Stimulated activated CD4-positive, alpha-beta T cell treated with anti-CD3 and anti-CD28 coated beads, TNF-alpha, amount 100 ng/mL, for 4 hours (primary cell): ENCODE data around the gene UBE2E1.
"Not testable (repeated sequence)": the region's sequence is repeated elsewhere in the genome, so short reads cannot be mapped to it uniquely, and the experiment has no call there.

Experiments
- DNase-seq, 3 experiments: peaks; one replicate each; pipeline ENCODE4 v3.0.0-alpha.2; 2020; ENCODE audit warnings: low read depth in 3 of 3

The UBE2E1 gene

DNA sequence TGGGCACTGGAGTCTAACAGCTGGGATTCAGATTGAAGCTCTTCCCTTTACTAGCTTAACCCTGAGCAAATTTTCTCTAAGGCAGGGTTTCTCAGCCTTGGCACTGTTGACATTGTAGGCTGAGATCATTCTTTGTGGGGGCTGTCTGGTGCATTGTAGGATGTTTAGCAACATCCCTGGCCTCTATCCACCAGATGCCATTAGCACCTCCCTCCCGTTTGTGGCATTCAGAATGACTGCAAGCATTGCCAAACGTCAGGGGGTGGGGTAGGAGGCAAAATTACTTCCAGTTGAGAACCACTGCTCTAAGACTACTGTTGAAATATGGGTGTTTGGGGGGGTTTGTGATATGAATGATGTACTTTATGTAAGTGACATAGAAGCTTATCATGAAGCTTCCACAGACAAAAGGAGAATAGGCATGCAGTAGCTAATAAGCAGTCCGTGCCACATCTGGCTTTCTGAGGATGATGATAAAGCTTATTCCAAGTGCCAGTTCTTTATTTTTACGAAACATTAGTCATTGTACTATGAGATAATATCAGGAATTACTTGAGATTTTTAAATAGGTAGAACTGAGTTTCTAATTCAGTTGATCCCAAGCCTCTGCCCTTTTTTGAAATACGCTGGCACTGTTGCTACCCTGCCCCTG, 71.7 kb downstream of the UBE2E1 start:
- DNase-seq, result no peak

GRCh38 chr3:23879485-23879884, 73.7 kb downstream of the UBE2E1 start:
- DNase-seq, result no peak

GRCh38 chr3:23880703-23881339, 75.1 kb downstream of the UBE2E1 start:
- DNase-seq, result no peak

DNA sequence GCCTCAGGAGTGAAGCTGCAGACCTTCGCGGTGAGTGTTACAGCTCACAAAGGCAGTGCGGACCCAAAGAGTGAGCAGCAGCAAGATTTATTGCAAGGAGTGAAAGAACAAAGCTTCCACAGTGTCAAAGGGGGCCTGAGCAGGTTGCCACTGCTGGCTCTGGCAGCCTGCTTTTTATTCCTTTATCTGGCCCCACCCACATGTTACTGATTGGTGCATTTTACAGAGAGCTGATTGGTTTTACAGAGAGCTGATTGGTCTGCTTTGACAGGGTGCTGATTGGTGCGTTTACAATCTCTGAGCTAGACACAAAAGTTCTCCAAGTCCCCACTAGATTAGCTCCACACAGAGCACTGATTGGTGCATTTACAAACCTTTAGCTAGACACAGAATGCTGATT, 76.2 kb downstream of the UBE2E1 start:
- DNase-seq, result not testable (repeated sequence)

GRCh38 chr3:23882487-23882918, 76.7 kb downstream of the UBE2E1 start:
- no peak for DNase-seq

- no peak for DNase-seq
Observed at GRCh38 chr3:23884481-23884880, 78.7 kb downstream of the UBE2E1 start.

- DNase-seq, result no peak
Observed at GRCh38 chr3:23885210-23885609, 79.5 kb downstream of the UBE2E1 start.

GRCh38 chr3:23886311-23886710, 80.6 kb downstream of the UBE2E1 start:
- DNase-seq, result no peak

- DNase-seq, result no peak
Observed at GRCh38 chr3:23888617-23889228, 83.0 kb downstream of the UBE2E1 start.

DNA sequence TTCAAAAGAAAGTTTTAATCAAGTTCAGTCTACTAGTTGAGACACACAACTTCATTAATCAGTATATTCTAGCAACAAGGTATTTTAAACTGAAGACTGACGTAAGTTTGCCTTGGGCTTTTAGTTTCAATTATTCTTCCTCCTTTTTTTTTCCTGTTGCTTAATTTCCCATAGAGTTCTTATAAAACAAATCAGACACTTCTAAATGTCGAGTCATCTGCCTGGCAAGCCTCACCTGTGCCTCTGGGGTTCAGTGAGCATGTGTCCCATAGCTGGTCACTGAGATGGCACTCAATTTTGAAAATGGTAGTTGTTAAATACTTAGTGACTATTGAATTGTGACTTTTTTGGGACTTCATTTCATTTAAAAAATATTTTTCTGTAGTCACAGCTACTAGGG, 83.6 kb downstream of the UBE2E1 start:
- DNase-seq, result no peak

- no peak for DNase-seq
Observed at GRCh38 chr3:23889950-23890349, 84.2 kb downstream of the UBE2E1 start.

DNA sequence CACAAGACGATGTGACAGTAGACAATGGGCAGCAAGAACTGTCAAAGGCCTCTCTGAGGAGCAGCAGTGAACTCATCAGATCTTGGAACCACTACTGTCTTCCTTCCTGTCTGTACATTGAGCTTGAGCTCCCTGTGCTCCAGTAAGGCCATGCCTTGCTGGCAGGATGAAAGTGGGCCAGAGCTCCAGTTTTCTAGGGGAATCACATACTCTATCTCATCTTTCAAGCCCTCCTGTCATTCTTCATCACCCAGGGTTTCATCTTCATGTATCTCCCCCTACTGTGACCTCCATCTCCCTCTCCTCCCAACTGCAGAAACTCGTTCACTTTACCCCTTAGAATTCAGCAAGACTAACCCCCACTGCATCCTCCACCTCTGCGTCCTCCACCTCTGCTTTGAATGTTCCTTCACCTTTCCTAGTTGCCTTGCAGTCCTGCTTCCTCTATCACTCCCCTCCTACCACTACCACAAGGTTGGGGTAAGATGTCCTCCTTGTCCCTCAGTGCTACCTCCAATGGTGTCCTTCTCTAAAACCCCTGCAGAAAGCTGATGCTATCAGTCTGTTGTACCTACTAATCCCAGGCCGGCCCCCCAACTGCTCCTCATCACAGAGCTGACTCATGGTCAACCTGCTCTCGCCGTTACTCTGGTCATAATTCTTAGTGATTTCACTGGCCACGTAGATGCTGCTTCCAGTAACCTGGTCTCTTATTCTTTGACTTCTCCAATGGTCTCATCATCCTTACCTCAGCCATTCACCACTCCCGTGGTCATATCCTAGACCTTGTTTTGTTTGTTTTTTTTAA, 88.7 kb downstream of the UBE2E1 start:
- no peak for DNase-seq

DNA sequence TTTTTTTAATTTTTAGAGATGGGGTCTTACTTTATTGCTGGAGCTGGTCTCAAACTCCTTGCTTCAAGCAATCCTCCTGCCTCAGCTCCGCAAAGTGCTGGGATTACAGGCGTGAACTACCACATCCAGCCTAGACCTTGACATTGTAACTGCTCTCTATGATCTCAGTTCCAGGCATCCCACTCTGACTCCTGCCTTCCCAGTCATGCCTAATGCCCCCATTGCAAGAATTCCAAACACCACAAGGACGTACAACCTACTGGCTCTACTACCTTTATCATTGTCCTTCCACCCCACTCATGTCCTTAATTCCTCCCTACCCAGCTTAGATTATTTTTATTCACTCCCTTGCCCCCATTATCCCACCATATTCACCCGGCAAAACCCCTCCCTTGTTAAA, 89.4 kb downstream of the UBE2E1 start:
- DNase-seq, result no peak

DNA sequence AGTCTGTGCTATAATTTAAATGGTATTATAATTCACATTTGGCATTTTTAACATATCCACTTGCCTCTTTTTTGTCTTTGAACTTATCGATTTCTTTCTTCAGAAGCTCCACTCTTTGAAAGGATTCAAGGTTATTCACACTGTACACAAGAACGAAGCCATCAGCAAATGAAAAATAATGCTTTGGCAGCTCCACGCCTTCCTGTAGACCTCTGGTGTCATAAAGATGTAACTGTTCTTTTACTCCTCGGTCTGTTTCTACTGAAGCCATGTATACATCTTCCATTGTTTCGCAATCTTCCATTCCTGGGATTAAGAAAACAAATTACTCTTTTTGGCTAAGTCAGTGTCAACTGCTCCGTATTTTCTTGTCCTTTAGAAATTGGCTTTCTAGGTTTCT, 95.0 kb downstream of the UBE2E1 start:
- DNase-seq, result no peak

DNA sequence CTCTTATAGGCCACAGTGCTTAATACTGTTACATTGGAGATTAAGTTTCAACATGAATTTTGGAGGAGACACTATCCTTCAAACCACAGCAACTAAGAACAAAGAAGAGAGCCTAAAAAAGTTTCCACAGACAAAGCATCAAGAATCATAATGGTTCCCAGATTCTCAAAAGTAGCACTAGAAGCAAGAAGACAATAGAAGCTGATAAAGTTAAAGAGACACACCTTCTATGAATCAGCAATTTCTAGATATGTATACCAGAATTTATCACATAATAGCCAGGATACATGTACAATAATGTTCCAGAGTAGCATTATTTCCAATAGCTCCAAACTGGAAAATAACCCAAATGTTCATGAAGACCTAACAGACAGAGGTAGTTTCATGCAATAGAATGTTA, 98.8 kb downstream of the UBE2E1 start:
- no peak for DNase-seq

DNA sequence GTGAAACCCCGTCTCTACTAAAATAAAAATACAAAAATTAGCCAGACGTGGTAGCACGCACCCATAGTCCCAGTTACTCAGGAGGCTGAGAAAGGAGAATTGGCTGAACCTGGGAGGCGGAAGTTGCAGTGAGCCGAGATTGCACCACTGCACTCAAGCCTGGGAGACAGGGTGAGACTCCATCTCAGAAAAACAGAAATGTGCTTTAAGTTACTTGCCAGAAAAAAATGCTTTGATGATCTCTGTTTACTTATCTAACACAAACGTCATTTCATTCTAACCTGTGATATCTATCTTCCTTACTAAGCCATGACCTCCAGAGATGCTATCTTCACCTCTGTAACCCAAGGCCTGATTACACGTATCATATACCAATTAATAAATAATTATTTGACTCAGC, 103.6 kb downstream of the UBE2E1 start:
- DNase-seq, result no peak

GRCh38 chr3:23911397-23911796, 105.6 kb downstream of the UBE2E1 start:
- DNase-seq, result no peak

DNA sequence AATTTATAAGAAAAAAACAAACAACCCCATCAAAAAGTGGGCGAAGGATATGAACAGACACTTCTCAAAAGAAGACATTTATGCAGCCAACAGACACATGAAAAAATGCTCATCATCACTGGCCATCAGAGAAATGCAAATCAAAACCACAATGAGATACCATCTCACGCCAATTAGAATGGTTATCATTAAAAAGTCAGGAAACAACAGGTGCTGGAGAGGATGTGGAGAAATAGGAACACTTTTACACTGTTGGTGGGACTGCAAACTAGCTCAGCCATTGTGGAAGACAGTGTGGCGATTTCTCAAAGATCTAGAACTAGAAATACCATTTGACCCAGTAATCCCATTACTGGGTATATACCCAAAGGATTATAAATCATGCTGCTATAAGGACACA, 106.6 kb downstream of the UBE2E1 start:
- DNase-seq, result not testable (repeated sequence)

DNA sequence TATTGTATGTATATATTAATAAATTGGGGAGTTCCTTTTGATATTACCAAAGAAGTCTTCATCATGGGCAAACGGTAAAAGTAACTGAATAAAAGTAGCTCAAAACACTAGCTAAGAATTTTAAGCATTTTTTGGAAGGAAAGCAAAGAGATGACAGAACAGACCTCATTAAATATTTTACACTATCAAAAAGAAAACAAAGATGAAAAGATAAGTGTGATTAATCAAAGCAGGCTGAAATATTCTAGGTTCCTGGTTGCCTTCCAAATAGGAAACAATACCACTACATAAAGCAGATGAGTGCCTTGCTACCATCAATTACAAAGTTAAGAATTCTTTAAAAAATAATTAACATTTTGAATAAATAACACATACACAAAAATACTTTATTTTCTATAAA, 107.4 kb downstream of the UBE2E1 start:
- no peak for DNase-seq

- DNase-seq, result no peak
Observed at GRCh38 chr3:23913873-23914743, 108.4 kb downstream of the UBE2E1 start.

DNA sequence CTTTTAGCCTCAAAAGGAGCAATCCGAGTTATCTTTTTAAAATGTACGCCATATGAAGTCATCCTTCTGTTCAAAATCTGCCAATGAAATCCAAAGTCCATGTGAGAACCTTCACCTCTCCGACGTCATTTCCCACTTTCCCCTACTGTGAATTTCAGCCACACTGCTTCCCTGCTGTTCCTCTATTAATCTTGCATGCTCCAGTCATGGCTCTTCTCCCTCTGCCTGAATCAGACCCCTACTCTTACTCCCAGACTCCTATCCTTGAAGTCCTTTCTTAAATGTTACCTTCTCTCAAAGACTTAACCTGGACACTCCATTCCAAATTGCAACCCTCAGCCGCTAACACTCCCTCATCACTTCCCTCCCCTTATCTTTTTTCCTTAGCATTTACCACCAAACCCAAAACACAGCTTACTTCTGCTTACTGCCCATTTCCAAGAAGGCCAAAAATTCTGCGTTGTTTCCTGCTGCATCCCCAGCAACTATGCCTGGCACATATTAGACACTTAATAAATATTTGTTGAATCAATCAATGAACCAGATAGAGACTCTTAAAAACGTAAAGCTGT, 109.9 kb downstream of the UBE2E1 start:
- DNase-seq, result no peak
